ENCODE measurements around the gene TRPC4.

- TF ChIP-seq, protein P1, sequence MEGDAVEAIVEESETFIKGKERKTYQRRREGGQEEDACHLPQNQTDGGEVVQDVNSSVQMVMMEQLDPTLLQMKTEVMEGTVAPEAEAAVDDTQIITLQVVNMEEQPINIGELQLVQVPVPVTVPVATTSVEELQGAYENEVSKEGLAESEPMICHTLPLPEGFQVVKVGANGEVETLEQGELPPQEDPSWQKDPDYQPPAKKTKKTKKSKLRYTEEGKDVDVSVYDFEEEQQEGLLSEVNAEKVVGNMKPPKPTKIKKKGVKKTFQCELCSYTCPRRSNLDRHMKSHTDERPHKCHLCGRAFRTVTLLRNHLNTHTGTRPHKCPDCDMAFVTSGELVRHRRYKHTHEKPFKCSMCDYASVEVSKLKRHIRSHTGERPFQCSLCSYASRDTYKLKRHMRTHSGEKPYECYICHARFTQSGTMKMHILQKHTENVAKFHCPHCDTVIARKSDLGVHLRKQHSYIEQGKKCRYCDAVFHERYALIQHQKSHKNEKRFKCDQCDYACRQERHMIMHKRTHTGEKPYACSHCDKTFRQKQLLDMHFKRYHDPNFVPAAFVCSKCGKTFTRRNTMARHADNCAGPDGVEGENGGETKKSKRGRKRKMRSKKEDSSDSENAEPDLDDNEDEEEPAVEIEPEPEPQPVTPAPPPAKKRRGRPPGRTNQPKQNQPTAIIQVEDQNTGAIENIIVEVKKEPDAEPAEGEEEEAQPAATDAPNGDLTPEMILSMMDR (IDR thresholded peaks at IDR 0.05; ENCODE audit: low read depth, low read length) = no peak
- TF ChIP-seq, protein P2, sequence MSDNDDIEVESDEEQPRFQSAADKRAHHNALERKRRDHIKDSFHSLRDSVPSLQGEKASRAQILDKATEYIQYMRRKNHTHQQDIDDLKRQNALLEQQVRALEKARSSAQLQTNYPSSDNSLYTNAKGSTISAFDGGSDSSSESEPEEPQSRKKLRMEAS (IDR thresholded peaks at IDR 0.05; ENCODE audit: low read depth, low read length) = no peak
- no peak for TF ChIP-seq POLR2A (IDR thresholded peaks at IDR 0.05; ENCODE audit: extremely low read depth, insufficient read length)
- TF ChIP-seq MYC (IDR thresholded peaks at IDR 0.05; ENCODE audit: low read depth, low read length) = no peak
These were observed 199.7 kb downstream of the TRPC4 start for GRCh38 chr13:37669845-37670244.
